Measurements from ENCODE around the gene IFTAP. TPM values are rescaled to one million over a fixed set of nuclear protein-coding genes. Genes with fewer than 3 reads are reported as not detected.
"Not testable (repeated sequence)": the region's sequence is repeated elsewhere in the genome, so short reads cannot be mapped to it uniquely, and the experiment has no call there.

The IFTAP gene
- total RNA-seq = 29.5 and 57.5 TPM in 2 replicates

DNA sequence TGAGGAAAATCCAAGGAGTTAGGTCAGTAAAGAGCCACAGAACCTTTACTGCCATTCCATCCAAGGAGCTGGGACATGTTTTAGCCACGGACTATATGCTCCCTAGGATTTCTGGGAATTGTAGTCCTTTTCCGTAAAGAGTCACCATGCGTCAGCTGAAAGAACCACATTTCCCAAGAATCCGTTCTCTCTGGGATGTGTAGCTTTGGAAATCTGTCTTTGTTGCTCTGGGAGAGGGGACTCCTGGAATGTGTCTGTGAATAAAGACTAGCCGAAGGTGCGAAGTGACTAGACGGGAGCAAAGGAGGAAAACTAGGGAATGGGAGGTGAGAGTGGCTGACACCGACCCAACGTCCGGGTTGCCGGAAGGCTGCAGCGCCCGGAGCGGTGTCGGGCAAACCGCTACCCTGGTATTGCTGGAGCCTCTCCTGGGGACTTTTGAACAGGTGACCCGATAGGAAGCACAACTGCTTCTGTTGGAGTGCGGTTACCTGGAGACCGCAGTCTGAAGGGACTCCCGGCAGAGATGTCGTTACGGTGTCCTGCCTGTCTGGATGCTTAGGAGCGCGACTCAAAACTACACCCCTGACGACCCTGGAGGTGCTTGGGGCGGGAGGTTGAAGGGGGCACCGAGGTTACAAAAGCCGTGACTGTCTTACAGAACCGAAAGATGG, at the start of gene IFTAP:
TSS of gene IFTAP (plus strand) at position 187 of the 674 bp plus-strand sequence. CDS start 15,602 bp downstream, outside the sequence.
- peak; percentile 96 for DNase-seq (ENCODE audit: low read depth)

- DNase-seq (ENCODE audit: low read depth) = no peak
Observed at GRCh38 chr11:36550385-36551115, 43.8 kb upstream of the IFTAP start.

DNA sequence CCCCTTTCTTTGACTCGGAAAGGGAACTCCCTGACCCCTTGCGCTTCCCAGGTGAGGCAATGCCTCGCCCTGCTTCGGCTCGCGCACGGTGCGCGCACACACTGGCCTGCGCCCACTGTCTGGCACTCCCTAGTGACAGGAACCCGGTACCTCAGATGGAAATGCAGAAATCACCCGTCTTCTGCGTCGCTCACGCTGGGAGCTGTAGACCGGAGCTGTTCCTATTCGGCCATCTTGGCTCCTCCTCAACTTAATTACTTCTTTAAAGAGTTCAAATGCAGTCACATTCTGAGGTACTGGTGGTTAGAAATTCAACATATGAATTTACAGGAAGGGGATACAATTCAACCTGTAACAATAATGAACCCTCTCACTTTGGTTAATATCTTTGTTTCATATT, 36.9 kb upstream of the IFTAP start:
- not testable (repeated sequence) for DNase-seq (ENCODE audit: low read depth)

- DNase-seq (ENCODE audit: low read depth) = no peak
Observed at GRCh38 chr11:36557991-36558390, 36.3 kb upstream of the IFTAP start.

- DNase-seq (ENCODE audit: low read depth) = no peak
Observed at GRCh38 chr11:36558571-36559413, 35.5 kb upstream of the IFTAP start.

DNA sequence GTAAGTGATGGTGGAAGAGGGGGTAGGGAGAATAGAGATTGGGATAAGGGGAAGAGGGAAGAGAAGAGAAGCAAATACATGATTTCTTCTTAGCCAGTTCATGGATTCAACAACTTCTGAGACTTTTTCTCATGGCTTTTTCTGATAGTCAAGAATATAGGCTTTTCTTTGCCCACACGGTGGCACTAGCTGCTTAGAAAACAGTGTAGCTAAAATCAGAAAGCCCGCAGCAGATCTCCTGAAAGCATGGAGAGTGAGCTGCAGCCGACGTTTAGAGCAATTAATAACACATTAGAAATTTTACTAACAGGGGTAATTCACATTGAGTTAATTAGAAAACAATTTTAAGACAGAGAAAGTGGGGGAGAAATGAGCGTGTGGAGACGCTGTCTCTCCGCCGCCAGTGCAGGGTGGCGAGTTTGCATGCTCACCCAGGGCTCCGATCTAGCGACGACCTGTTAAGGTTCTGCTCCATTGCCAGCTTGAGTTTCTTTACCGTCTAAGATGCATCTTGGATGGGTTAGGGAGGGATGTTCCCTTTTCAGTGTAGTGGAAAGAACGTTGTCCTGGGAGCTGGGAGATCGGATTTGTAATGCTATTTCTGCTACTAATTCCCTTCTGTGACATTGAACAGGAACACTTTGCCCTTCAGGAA, 29.8 kb upstream of the IFTAP start:
- peak; percentile 64 for DNase-seq (ENCODE audit: low read depth)

DNA sequence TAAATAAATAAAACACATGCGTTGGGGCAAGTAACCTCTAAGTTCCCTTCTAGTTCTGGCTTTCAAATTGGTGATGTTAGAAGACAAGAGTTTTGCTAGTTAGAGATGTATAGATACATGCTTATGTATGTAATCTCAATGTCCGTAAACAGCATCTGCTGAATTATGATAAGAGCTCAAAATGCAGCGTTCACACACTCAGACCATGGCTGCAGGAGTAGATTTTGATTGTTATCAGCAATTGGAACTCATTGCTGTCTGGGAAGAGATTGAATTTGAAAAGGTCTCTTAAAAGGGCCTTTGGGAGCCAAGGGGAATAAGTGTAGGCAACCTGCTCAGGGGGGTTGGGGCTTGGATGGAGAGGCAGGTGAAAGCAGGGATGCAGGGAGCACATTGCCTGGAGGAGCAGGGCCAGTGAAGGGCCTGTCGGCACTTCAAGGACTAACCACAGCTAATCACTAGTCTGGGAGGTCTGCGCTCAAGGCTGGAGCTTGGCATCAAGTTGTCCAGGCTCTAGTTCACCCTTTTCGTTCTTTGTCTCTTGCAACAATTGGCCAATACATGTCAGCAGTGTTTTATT, 29.2 kb upstream of the IFTAP start:
- DNase-seq (ENCODE audit: low read depth) = no peak

DNA sequence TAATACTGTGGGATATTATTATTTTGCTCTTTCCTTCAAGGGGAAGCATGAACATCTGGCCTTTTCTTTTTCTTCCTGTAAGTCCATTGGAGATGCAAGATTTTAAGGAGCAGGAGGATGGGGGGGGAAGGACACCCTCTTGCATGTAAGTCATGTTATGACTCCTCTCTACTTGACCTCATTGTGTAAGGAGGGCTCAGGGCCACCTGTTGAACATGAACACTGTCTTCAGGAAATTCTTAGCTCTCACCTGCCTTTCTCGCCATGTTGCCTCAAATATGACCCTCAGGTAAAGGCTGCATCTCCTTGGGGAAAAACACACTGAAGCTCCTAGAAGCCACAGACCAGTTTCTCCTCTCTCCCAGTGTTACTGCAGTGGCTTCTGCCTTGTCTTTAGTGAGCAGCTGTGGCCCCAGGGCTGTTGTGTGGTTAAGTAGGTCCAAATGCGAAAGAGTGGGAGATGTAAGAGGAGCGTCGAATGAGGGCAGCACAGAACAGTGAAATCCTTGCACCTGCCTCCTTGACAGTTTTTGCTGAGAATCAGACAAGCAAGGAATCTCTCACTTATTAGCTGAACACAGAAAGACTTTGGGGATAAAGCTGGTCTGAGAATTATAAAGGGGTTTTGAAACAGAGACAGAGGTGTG, 27.8 kb upstream of the IFTAP start:
- DNase-seq (ENCODE audit: low read depth) = no peak

DNA sequence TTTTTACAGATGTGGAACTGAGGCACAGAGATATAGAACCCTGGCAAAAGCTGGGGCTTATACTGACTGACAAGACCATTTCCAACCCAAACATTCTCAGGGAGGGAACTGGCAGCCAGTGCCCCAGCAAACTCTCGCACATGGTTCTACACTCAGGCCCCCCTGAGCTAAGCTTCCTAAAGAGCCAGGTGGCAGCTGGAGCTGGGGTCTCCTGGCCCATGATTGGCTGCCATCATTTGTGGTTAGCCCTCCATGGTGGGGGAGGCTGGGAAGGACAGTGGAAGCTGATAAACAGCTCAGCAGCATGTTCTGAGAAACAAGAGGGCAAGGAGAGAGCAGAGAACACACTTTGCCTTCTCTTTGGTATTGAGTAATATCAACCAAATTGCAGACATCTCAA, 26.6 kb upstream of the IFTAP start, which contains the start of gene RAG1:
TSS of gene RAG1 (plus strand) at position 314 of the 400 bp plus-strand sequence. CDS start 5,298 bp downstream, outside the sequence.
- DNase-seq (ENCODE audit: low read depth) = no peak

DNA sequence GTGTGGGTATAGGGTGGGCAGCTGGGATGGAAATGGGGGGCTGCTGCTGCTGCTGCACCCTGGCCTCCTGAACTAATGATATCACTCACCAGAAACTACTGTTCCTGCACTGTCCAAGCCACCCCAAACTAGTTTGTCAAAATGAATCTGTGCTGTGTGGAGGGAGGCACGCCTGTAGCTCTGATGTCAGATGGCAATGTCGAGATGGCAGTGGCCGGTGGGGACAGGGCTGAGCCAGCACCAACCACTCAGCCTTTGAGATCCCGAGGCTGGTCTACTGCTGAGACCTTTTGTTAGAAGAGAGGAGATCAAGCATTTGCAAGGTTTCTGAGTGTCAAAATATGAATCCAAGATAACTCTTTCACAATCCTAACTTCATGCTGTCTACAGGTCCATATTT, 25.2 kb upstream of the IFTAP start:
- DNase-seq (ENCODE audit: low read depth) = no peak

- DNase-seq (ENCODE audit: low read depth) = peak; percentile 43
Observed at GRCh38 chr11:36574486-36574885, 19.8 kb upstream of the IFTAP start.

DNA sequence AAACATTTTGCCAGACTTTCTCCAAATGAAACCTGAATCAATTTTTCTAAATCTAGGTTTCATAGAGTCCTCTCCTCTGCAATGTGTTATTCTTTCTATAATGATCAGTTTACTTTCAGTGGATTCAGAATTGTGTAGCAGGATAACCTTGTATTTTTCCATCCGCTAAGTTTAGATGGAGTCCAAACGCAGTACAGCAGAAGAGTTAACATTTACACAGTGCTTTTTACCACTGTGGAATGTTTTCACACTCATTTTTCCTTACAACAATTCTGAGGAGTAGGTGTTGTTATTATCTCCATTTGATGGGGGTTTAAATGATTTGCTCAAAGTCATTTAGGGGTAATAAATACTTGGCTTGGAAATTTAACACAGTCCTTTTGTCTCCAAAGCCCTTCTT, 16.9 kb upstream of the IFTAP start:
- no peak for DNase-seq (ENCODE audit: low read depth)

DNA sequence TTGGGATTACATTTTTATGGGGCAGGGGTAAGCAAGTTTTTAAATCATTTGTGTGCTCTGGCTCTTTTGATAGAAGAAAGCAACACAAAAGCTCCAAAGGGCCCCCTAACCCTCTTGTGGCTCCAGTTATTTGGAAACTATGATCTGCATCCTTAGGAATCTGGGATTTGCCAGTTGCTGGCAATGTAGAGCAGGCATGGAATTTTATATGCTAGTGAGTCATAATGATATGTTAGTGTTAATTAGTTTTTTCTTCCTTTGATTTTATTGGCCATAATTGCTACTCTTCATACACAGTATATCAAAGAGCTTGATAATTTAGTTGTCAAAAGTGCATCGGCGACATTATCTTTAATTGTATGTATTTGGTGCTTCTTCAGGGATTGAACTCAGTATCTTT, 16.4 kb upstream of the IFTAP start:
- DNase-seq (ENCODE audit: low read depth) = peak; percentile 42

- DNase-seq (ENCODE audit: low read depth) = no peak
Observed at GRCh38 chr11:36578458-36578857, 15.8 kb upstream of the IFTAP start.

DNA sequence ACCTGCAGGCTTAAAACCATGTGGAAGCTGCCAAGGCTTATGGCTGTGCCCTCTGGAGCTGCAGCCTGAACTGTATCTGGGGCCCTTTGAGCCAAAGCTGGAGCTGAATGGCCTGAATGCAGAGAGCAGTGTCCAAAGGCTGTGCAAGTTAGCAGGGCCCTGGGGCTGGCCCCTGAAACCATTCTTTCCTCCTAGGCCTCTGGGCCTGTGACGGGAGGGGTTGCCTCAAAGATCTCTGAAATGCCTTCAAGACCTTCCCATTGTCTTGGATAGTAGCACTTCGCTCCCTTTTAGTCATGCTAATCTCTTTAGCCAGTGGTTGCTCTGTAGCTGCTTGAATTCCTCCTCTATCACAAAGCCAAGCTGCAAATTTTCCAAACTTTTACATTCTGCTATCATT, 12.8 kb upstream of the IFTAP start:
- DNase-seq (ENCODE audit: low read depth) = no peak

DNA sequence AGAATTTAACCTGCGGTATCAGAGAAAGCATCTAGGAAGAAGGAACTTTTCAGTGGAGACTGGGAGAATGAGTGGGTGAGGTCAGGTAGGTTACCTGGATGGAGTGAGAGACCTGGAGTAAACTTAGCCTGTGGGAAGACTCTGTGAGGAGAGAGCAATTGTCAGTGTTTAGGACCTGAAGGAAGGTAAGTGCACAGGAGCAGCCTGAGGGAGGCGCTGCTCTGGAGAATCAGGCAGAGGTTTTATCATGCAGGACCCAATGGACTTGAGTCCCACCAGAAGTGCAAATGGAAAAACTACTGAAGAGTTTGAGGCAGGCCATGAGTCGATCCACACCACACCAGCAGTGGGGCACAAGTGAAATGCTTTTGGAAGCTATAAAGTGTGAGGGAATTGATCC, 10.6 kb upstream of the IFTAP start:
- DNase-seq (ENCODE audit: low read depth) = no peak

GRCh38 chr11:36586543-36586942, 7.8 kb upstream of the IFTAP start:
- DNase-seq (ENCODE audit: low read depth) = no peak

- DNase-seq (ENCODE audit: low read depth) = no peak
Observed at GRCh38 chr11:36588099-36588498, 6.2 kb upstream of the IFTAP start.

GRCh38 chr11:36590513-36590912, 3.8 kb upstream of the IFTAP start:
- DNase-seq (ENCODE audit: low read depth) = no peak

DNA sequence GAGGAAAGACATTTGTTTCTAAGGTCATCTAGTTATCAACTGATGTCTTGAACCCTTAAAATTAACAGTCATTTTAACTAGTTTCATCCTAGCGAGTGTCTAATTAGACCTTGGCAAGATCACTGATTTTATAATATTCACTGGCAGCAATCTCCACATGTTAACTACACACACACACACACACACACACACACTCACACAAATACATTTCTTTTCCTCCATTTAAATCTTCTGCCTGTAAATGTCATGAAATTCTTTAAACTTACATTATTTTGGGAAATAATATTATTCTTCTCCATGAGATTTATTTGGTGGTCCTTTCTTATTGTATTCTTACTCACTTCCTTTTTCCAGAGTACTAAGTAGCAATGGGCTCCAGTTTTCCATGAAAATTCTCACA, 2.9 kb upstream of the IFTAP start:
- DNase-seq (ENCODE audit: low read depth) = no peak

- DNase-seq (ENCODE audit: low read depth) = no peak
Observed at GRCh38 chr11:36596880-36597279, 2.6 kb downstream of the IFTAP start.

Data from renal cortical epithelial cell (primary cell).